CD4-positive, alpha-beta T cell (primary cell): ENCODE data around the gene ZAP70. TPM values are rescaled to one million over a fixed set of nuclear protein-coding genes. Genes with fewer than 3 reads are reported as not detected.

Source experiments
- ATAC-seq: fragments of 200-7000 bp; cut with Tn5 transposase; one replicate; pipeline ENCODE4 v1.10.0; 2022; ENCODE audit warnings: mild to moderate bottlenecking; ENCODE audit not compliant: poor library complexity
- CTCF ChIA-PET: fragments of 350-600 bp; sonication (Branson Sonifier 250); formaldehyde crosslinking; loops from one replicate; lab custom pipeline; 2021; ENCODE audit warnings: antibody characterized with exemption, inconsistent platforms; lab: Charles Lee
- POLR2A ChIA-PET: fragments of 350-600 bp; sonication (Branson Sonifier 250); formaldehyde crosslinking; loops from one replicate; lab custom pipeline; 2021; ENCODE audit warnings: antibody characterized with exemption, inconsistent platforms; lab: Charles Lee
- DNase-seq, 14 experiments: peaks; one replicate each; pipeline ENCODE4 v3.0.0-alpha.2; 2013 to 2020; ENCODE audit warnings: mixed read lengths in 2 of 14
- H3K27ac ChIP-seq, 2 donors: one replicate each; pipeline versions ENCODE4 v1.5.1 to v1.7.0; 2013; ENCODE audit warnings: low read length in 2 of 2, low read depth in 1 of 2, mild to moderate bottlenecking in 1 of 2
- H3K27me3 ChIP-seq, 2 experiments: 1 replicate in 1 of 2; 2 replicates in 1 of 2; pipeline versions ENCODE4 v1.6.1 to v1.7.0; 2013; ENCODE audit warnings: low read length in 2 of 2, control low read depth in 1 of 2, mild to moderate bottlenecking in 1 of 2, moderate library complexity in 1 of 2; ENCODE audit not compliant: insufficient read depth in 2 of 2, control insufficient read depth in 1 of 2
- H3K36me3 ChIP-seq: one replicate; pipeline ENCODE4 v1.6.1; 2013; ENCODE audit warnings: low read length, control low read depth; ENCODE audit not compliant: insufficient read depth
- H3K4me1 ChIP-seq: one replicate; pipeline ENCODE4 v1.6.1; 2013; ENCODE audit warnings: low read length, control low read depth; ENCODE audit not compliant: insufficient read depth
- H3K4me3 ChIP-seq: one replicate; pipeline ENCODE4 v1.5.1; 2013; ENCODE audit warnings: mild to moderate bottlenecking, low read length, moderate library complexity
- H3K9me3 ChIP-seq, 2 experiments: 1 replicate in 1 of 2; 2 replicates in 1 of 2; pipeline versions ENCODE4 v1.6.1 to v1.7.0; 2013; ENCODE audit warnings: low read length in 2 of 2, mild to moderate bottlenecking in 2 of 2, control low read depth in 1 of 2, moderate library complexity in 1 of 2; ENCODE audit not compliant: control insufficient read depth in 1 of 2, insufficient read depth in 1 of 2
- H3K27ac Mint-ChIP-seq: one replicate; pipeline ENCODE4 v1.8.0; 2020; ENCODE audit warnings: mixed read lengths
- H3K27me3 Mint-ChIP-seq: one replicate; pipeline ENCODE4 v1.8.0; 2021; ENCODE audit warnings: mixed read lengths
- H3K36me3 Mint-ChIP-seq: one replicate; pipeline ENCODE4 v1.8.0; 2021; ENCODE audit warnings: low read depth, mixed read lengths
- H3K4me1 Mint-ChIP-seq: one replicate; pipeline ENCODE4 v1.8.0; 2021; ENCODE audit warnings: low read depth, mixed read lengths
- H3K4me3 Mint-ChIP-seq: one replicate; pipeline ENCODE4 v1.8.0; 2020; ENCODE audit warnings: mild to moderate bottlenecking, mixed read lengths
- H3K9me3 Mint-ChIP-seq: one replicate; pipeline ENCODE4 v1.8.0; 2020; ENCODE audit warnings: mixed read lengths
- intact Hi-C, 2 experiments: fragments of 100-400 bp; cut with DNase I in 1 of 2; cut with micrococcal nuclease in 1 of 2; formaldehyde crosslinking; loops; one replicate each; pipeline versions ENCODE4 v1.15.1 to v1.9.0; 2023 to 2025; cut with DNase I, micrococcal nuclease
- total RNA-seq, 174 experiments: library from RNA in 2 of 174; stranded (reverse) in 2 of 174; gene quantifications; one replicate each; pipeline ENCODE4 v1.2.3 and lab custom pipeline; 2021 to 2026
- TF ChIP-seq, protein P1 (sequence below): fragments of 200-600 bp; IDR thresholded peaks from one replicate; pipeline ENCODE4 v1.8.0; 2022; ENCODE audit warnings: antibody characterized with exemption, mild to moderate bottlenecking

Gene ZAP70
- total RNA-seq, 2 experiments from 2014 or later, result 440 to 470 TPM

DNA sequence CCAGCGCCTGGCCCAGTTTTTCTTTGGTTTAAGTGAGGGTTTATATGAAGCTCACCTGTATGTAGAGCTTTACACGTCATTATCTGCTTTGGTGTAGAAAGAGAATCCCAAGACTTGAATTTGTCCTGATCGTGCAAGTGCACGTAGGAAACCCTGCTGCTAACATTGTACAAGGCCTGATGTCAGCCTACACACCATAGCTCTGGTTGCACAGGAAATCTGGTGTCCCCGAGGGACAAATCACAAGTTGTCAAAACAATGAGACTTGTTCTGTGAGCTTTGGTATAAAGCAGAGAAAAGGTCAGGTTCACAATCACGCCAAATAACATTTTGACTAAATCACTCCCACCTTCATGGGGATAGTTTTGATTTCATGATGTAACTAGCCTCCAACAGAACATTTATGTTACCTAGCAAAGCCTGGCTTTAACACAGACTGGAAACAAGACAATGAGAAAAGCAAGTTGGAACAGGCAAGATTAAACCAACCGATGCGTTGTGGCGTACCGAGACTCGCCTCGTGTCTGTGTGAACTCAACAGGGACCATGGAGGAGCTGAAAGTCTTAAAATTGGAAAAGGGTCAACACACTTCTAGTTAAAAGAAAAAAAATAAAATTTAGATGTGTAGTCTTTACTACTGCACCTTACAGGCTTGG, 41.4 kb downstream of the ZAP70 start:
- Mint-ChIP-seq H3K36me3 (peaks cover 48% of the 10 kb centered on the region), H3K27ac (no peak overlapping the region), H3K27me3 (no peaks in the 10 kb centered on the region), H3K4me3 (no peak overlapping the region), H3K9me3 (no peaks in the 10 kb centered on the region), H3K4me1 (peaks cover 5% of the 10 kb centered on the region)
- ChIA-PET CTCF (interaction anchor here (1.4 kb wide), 1 partner anchor 55 kb away, joined by 4 read pairs; no protein-coding TSS in a partner anchor), POLR2A (interaction anchor here (0.9 to 1.1 kb wide), 2 partner anchors 12 to 90 kb away, joined by 3 read pairs; no protein-coding TSS in a partner anchor)
- Histone ChIP-seq H3K27ac (no peak overlapping the region), H3K27me3 (no peaks in the 10 kb centered on the region), H3K9me3 (no peaks in the 10 kb centered on the region), H3K4me1 (peaks cover 16% of the 10 kb centered on the region), H3K4me3 (no peak overlapping the region), H3K36me3 (peaks cover 47% of the 10 kb centered on the region)
- DNase-seq, result no peak
- ATAC-seq, result no peak
- intact Hi-C loops, result no loop called here
- TF ChIP-seq, protein P1, sequence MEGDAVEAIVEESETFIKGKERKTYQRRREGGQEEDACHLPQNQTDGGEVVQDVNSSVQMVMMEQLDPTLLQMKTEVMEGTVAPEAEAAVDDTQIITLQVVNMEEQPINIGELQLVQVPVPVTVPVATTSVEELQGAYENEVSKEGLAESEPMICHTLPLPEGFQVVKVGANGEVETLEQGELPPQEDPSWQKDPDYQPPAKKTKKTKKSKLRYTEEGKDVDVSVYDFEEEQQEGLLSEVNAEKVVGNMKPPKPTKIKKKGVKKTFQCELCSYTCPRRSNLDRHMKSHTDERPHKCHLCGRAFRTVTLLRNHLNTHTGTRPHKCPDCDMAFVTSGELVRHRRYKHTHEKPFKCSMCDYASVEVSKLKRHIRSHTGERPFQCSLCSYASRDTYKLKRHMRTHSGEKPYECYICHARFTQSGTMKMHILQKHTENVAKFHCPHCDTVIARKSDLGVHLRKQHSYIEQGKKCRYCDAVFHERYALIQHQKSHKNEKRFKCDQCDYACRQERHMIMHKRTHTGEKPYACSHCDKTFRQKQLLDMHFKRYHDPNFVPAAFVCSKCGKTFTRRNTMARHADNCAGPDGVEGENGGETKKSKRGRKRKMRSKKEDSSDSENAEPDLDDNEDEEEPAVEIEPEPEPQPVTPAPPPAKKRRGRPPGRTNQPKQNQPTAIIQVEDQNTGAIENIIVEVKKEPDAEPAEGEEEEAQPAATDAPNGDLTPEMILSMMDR, result no peak

DNA sequence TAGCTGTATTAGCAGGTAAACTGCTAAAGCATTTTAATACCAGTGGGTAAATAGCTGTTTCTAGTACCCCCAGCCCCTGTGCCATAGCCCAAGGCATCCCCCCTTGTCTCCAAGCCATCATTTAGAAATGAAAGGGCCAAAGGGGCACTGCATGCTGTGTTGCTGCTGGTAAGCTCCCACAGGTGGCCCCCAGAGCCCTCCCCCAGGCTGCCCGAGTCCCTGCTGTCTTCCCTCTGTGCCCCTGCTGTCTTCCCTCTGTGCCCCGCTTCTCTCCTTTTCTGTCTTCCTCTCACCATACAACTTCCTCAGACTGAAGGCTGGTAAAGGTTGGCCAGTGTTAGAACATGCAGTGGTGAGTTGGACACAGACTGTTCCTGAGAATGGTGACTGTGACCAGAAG, 42.1 kb downstream of the ZAP70 start:
- H3K27ac Mint-ChIP-seq, result no peak overlapping the region
- peaks cover 55% of the 10 kb centered on the region for H3K36me3 Mint-ChIP-seq
- DNase-seq (no peak), ATAC-seq (no peak)
- H3K9me3 Mint-ChIP-seq, result no peaks in the 10 kb centered on the region
- Histone ChIP-seq H3K4me3 (no peak overlapping the region), H3K27ac (no peak overlapping the region), H3K9me3 (no peaks in the 10 kb centered on the region), H3K27me3 (no peaks in the 10 kb centered on the region), H3K36me3 (peaks cover 54% of the 10 kb centered on the region), H3K4me1 (peaks cover 23% of the 10 kb centered on the region)
- H3K27me3 Mint-ChIP-seq, result no peaks in the 10 kb centered on the region
- H3K4me1 Mint-ChIP-seq, result peaks cover 10% of the 10 kb centered on the region
- TF ChIP-seq, protein P1, result no peak
- H3K4me3 Mint-ChIP-seq, result no peak overlapping the region
- POLR2A ChIA-PET, result no interaction called here
- CTCF ChIA-PET, result interaction anchor here (1.4 kb wide), 1 partner anchor 56 kb away, joined by 4 read pairs; no protein-coding TSS in a partner anchor
- intact Hi-C loops, result no loop called here

DNA sequence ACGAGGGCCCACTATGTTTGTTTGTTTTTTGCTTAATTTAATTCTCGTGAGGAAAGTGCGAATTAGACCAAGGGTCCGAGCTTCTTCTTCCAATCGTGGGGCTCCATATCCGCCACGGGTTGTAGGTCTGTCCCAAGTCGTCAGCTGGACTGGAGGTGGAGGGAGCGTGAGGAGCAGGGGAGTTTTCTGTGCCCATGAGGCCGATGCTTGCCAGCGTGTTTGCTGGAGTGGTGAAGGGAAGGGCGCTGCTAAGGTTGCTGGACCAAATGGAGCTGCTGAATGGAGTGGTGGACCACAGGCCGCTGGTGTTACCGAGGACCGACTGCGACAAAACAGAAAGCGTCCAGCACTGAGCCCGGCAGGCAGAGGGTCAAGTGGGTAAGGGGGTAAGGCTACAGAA, 43.7 kb downstream of the ZAP70 start:
- ATAC-seq (no peak), DNase-seq (no peak)
- H3K27ac Mint-ChIP-seq, result no peak overlapping the region
- H3K4me1 Mint-ChIP-seq, result peaks cover 24% of the 10 kb centered on the region
- intact Hi-C loops, result no loop called here
- TF ChIP-seq, protein P1, result no peak
- Histone ChIP-seq H3K27me3 (no peaks in the 10 kb centered on the region), H3K36me3 (peaks cover 58% of the 10 kb centered on the region), H3K4me1 (peaks cover 38% of the 10 kb centered on the region), H3K9me3 (no peaks in the 10 kb centered on the region), H3K27ac (no peak overlapping the region), H3K4me3 (no peak overlapping the region)
- H3K9me3 Mint-ChIP-seq, result no peaks in the 10 kb centered on the region
- H3K4me3 Mint-ChIP-seq, result no peak overlapping the region
- H3K36me3 Mint-ChIP-seq, result peaks cover 65% of the 10 kb centered on the region
- ChIA-PET POLR2A (no interaction called here), CTCF (no interaction called here)
- H3K27me3 Mint-ChIP-seq, result no peaks in the 10 kb centered on the region
